Muscle of back (tissue), 11 donors: Measurements from ENCODE around the gene ZNF133. TPM values are rescaled to one million over a fixed set of nuclear protein-coding genes. Genes with fewer than 3 reads are reported as not detected.

Source experiments
- DNase-seq, 3 donors: peaks; one replicate each; pipeline versions ENCODE4 v3.0.0 to v3.0.0-alpha.2; 2013
- polyA plus RNA-seq, 10 donors: library from polyadenylated mRNA; unstranded; fragments of 120-200 nt; gene quantifications; one replicate each; pipeline ENCODE4 v1.2.1, GENCODE V29; 2013; ENCODE audit not compliant: insufficient read length in 10 of 10

Gene ZNF133
- polyA plus RNA-seq, 10 donors, result 11.0 to 18.6 (median 15.0) TPM

- no peak for DNase-seq
Measured at GRCh38 chr20:18361678-18362077, 73.4 kb downstream of the ZNF133 start.

- no peak for DNase-seq
Measured at GRCh38 chr20:18362916-18363315, 74.6 kb downstream of the ZNF133 start.

GRCh38 chr20:18363708-18364107, 75.4 kb downstream of the ZNF133 start:
- DNase-seq, result no peak

- no peak for DNase-seq
Measured at GRCh38 chr20:18364768-18365167, 76.4 kb downstream of the ZNF133 start.

Other genes with a start within 250 kb of the ZNF133 start
- gene OVOL2, start 230.6 kb upstream of the ZNF133 start, polyA plus RNA-seq, result 1 to 10 TPM in 1 of 10 donors, under 1 TPM in 1, not detected in 8; 0.92 to 1.2 TPM
- gene KAT14, start 150.7 kb upstream of the ZNF133 start, polyA plus RNA-seq, result 10 to 100 TPM; 14.7 to 23.0 (median 16.9) TPM
- gene PET117, start 150.7 kb upstream of the ZNF133 start, polyA plus RNA-seq, result 10 to 100 TPM in 7 of 10 donors, 1 to 10 TPM in 3; 8.8 to 12.2 (median 11.1) TPM
- gene DZANK1, start 178.5 kb downstream of the ZNF133 start, polyA plus RNA-seq, result 1 to 10 TPM; 1.2 to 3.3 (median 2.2) TPM
- gene POLR3F, start 178.9 kb downstream of the ZNF133 start, polyA plus RNA-seq, result 10 to 100 TPM; 10.9 to 16.1 (median 13.3) TPM
- 10 to 100 TPM in 8 of 10 donors, 1 to 10 TPM in 2; 9.1 to 15.2 (median 12.6) TPM for gene RBBP9, start 208.7 kb downstream of the ZNF133 start, polyA plus RNA-seq
- gene SEC23B, start 219.4 kb downstream of the ZNF133 start, polyA plus RNA-seq, result 10 to 100 TPM; 16.4 to 26.0 (median 19.3) TPM